Measurements from ENCODE around the gene GCNT4.

Gene GCNT4

GRCh38 chr5:75051217-75051751 lies 1.1 kb downstream of the GCNT4 start:
- no peak for DNase-seq (ENCODE audit: low spot score)

DNA sequence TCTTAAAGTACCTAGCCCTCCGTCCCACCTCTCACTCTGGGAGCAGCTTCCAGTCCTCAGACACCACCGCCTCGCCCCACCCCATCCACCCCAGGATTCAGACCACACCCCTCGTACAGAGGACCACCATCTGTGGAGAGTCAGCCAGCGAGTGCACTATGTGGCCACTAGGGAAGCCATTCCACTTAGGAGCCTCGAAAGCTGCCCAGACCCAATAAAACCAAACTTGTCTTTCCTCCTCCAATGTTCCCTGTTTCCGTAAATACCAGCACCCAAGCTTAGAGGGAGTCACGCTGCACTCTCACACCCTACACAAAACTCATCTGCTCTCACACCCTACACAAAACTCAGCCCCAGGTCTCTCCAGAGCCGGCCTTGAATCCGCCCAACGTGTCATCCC lies 1.9 kb downstream of the GCNT4 start:
- no peak for DNase-seq (ENCODE audit: low spot score)

- peak; percentile 52 for DNase-seq (ENCODE audit: low spot score)
Observed at GRCh38 chr5:75049456-75050351, 2.7 kb downstream of the GCNT4 start.

DNA sequence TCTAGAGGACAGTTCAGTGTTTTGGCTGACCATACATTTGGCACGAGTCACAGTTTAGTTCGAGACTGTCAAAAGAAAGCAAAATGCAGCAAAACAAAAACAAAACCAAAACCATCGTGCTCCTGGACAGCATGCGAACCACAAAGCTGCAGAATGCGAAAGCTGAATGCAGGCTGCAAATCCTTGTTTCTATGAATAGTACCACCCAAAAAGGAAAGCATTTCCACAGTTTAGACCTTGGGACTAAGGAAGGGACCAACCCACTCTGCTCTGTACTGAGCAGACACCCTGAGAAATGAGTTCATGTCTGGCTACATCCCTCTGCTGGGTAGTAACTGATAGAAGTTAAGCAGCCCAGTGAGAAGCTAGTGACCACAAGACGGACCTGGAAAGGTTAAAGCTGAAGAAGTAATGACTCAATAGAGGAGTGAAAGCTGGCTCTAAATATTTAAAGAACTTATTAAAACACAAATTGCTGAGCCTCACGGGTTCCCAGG lies 3.9 kb downstream of the GCNT4 start:
- no peak for DNase-seq (ENCODE audit: low spot score)

DNA sequence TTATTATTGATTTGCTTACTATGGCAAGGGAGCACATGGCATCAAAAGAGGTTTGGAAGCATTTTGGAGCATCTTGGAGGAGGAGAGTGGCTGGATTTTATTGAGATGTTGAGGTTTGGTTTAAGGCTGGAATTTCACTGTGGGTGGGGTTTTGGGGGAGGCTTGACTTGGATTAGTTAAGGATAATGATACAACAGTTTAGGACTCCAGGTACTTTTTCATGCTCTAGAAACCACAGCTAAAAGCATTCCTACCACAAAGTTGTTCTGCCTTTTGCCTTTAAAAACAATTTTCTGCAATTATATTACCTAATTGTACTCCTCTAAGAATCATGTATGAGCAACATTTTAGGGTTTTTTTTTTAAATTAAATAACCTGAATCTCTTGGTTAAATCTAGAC lies 5.0 kb downstream of the GCNT4 start:
- DNase-seq (ENCODE audit: low spot score) = no peak

GRCh38 chr5:75046366-75047142 lies 5.8 kb downstream of the GCNT4 start:
- no peak for DNase-seq (ENCODE audit: low spot score)

GRCh38 chr5:75045071-75045470 lies 7.3 kb downstream of the GCNT4 start:
- DNase-seq (ENCODE audit: low spot score) = no peak

- no peak for DNase-seq (ENCODE audit: low spot score)
Observed at GRCh38 chr5:75044406-75044805, 8.0 kb downstream of the GCNT4 start.

DNA sequence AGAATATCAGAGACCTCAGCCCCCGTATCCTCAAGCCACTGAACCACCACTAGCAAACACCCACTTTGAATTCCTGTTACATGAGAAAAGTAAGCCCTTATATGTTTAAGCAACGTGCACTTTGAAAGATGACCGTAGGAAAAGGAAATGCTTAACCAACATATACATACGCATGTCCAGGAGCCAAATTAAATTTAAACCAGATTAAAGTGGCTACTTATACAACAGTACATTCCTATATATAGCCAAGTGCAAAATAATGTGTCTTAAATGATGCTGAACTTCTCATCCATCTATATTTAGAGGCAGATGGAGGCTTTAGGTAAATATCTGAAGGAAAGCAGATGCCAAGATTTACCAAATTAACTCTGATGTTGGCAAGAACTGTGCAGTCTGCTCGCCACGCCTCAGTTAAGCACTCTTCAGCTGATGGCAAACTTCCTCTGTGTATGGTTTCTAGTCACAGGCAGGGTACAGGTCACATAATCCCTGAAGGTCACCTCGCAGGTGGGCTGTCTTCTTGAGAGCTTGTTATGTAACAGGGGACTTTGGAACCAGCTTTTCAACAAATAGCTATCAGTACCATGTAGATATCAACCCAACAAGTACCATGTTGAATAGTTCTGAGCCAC lies 8.6 kb downstream of the GCNT4 start:
- DNase-seq (ENCODE audit: low spot score) = no peak

GRCh38 chr5:75042522-75042921 lies 9.8 kb downstream of the GCNT4 start:
- DNase-seq (ENCODE audit: low spot score) = no peak

- no peak for DNase-seq (ENCODE audit: low spot score)
Observed at GRCh38 chr5:75040973-75041372, 11.4 kb downstream of the GCNT4 start.

DNA sequence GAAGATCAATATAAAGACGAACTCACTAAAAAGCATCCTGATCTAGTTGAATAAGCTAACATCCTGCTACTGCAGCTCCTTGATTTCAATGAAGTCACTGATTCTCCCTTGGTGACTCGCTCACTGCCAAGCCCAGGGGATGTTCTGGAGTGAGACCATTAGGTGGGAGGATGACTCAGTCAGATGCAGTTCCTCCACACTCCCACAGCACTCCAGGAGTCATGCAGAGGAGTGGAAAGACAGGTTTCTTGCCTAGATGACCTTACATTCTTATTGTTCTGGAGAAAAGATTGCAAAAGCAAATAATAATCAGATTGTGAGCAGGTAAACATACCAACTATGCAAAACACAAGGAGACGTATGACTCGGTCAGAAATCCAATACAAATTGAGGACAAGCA lies 15.3 kb downstream of the GCNT4 start:
- DNase-seq (ENCODE audit: low spot score) = no peak

DNA sequence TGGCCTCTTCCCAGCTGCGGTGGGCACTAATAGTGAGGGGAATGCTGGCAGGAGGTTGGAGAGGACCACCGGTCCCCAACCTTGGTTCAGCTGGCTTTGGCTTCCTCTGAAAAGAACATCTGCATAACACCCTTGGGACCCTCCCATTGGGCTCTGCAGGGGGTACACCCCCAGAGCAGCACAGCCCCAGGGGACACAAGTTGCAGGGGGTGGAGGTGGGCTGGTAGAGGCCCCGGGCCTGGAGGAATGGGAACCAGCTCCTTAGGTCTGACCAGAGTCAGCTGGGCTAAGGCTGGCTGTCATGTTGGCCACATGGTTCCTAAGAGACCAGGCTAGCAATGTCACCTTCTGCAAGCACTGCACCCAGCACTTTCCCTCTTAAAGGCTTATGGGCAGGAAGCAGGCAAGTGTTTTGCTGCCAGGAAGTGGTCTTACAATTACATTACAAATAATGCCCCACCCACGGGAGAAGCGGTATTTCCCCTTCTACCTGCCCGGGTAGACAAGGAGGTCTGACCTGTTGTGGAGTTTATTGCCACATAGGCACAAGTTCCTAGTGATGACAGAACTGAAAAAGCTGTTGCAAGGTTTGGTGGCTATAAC lies 18.1 kb downstream of the GCNT4 start:
- no peak for DNase-seq (ENCODE audit: low spot score)

- no peak for DNase-seq (ENCODE audit: low spot score)
Observed at GRCh38 chr5:75031366-75031765, 21.0 kb downstream of the GCNT4 start.

GRCh38 chr5:75028090-75028489 lies 24.3 kb downstream of the GCNT4 start:
- DNase-seq (ENCODE audit: low spot score) = no peak

DNA sequence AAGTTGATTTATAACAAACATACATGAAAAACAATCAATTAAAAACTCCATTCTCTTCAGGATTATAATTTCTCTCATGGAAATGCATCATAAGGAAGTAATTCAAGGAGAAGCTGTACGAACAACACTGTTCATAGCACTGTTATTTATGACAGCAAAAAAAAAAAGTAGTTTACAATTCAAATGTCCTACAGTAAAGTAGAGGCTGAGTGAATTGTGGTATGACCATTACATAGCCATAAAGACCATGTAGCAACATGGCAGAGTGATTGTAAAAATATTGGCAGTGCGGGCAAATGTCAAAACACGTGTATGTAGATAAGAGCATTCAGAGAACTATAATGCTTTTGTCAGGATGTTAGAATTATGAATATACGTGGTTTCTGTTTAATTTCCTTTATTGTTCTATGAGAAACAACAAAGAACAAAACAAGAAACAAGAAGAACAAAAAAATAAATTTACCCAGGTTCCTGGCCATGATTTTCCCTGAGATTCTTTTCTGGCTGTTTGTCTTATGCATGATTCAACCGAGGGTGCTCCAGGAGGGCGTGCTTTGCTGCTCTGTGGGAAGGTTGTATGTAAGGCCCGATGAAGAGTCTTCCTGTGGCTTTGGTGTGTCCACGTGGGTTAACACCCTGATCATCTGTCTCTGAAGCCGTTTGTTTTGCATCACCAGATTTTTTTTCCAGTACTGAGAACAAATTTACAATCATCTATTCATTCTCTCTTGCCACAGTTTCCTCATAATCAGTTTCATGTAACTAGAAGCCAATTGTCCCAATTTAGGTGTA lies 28.8 kb downstream of the GCNT4 start:
- no peak for DNase-seq (ENCODE audit: low spot score)

- no peak for DNase-seq (ENCODE audit: low spot score)
Observed at GRCh38 chr5:75021800-75022199, 30.6 kb downstream of the GCNT4 start.

DNA sequence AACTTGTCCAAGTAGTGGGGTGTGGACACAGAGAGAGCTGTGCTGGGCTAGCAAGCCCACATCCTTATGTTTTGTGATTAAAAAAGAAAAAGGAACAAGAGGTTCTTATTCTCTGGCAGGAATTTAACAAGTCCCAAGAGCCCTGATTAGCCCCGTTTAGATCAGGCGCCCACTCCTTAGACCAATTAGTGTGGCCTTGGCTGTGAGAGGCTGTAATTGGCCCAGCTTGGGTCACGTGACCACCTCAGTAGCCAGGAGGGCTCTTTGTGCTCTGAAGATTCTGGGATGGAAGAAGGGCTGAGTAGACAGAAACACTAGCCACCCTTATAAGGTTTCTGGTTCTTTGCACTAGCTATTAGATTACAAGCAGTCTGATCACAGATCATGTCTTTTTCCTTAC lies 31.1 kb downstream of the GCNT4 start:
- no peak for DNase-seq (ENCODE audit: low spot score)

GRCh38 chr5:75020016-75020656 lies 32.2 kb downstream of the GCNT4 start:
- no peak for DNase-seq (ENCODE audit: low spot score)

- no peak for DNase-seq (ENCODE audit: low spot score)
Observed at GRCh38 chr5:75018805-75019587, 33.4 kb downstream of the GCNT4 start.

Measured in hematopoietic multipotent progenitor cell treated with erythropoietin and hydrocortisone succinate and interleukin-3 and kit ligand, for 17 days (in vitro differentiated cells).